HepG2 (cell line): ENCODE measurements around the gene SEC16A. TPM values are rescaled to one million over a fixed set of nuclear protein-coding genes. Genes with fewer than 3 reads are reported as not detected.

ENCODE experiments used
- ARID2 ChIP-seq: sonication (generic); formaldehyde crosslinking; IDR thresholded peaks from 2 replicates; pipeline ENCODE4 v1.8.1; 2022; ENCODE audit warnings: mild to moderate bottlenecking, missing genetic modification reagents, borderline replicate concordance
- CBX2 ChIP-seq, 2 experiments: fragments of 200-600 bp in 1 of 2; sonication (generic); formaldehyde crosslinking in 1 of 2; IDR thresholded peaks; 2 replicates each; pipeline versions ENCODE4 v1.7.0 to v1.8.1; 2018 to 2022; ENCODE audit warnings: low read depth in 2 of 2, low read length in 1 of 2, mild to moderate bottlenecking in 1 of 2, missing genetic modification reagents in 1 of 2
- CCAR2 ChIP-seq: fragments of 200-400 bp; formaldehyde crosslinking; optimal IDR thresholded peaks from 2 replicates; pipeline ENCODE3; 2018; ENCODE audit warnings: low read depth, mild to moderate bottlenecking, low read length, moderate library complexity
- ELF3 ChIP-seq: IDR thresholded peaks from 2 replicates; pipeline ENCODE4 v1.6.1; 2016; ENCODE audit warnings: missing genetic modification reagents, missing compliant biosample characterization
- ELF4 ChIP-seq: sonication (generic); formaldehyde crosslinking; IDR thresholded peaks from 2 replicates; pipeline ENCODE4 v1.5.0; 2020; ENCODE audit warnings: missing genetic modification reagents, mild to moderate bottlenecking, moderate library complexity, borderline replicate concordance
- FOXC1 ChIP-seq: sonication (generic); formaldehyde crosslinking; IDR thresholded peaks from 2 replicates; pipeline ENCODE4 v1.8.0; 2022; ENCODE audit warnings: mild to moderate bottlenecking, missing genetic modification reagents, borderline replicate concordance
- FOXJ3 ChIP-seq: sonication (generic); formaldehyde crosslinking; IDR thresholded peaks from 2 replicates; pipeline ENCODE4 v1.4.0; 2020; ENCODE audit warnings: missing genetic modification reagents, mild to moderate bottlenecking, borderline replicate concordance
- GABPB1 ChIP-seq: IDR thresholded peaks from 2 replicates; pipeline ENCODE4 v1.6.1; 2016; ENCODE audit warnings: mild to moderate bottlenecking, missing genetic modification reagents, moderate library complexity, missing compliant biosample characterization
- HNF4A ChIP-seq: sonication (generic); formaldehyde crosslinking; IDR thresholded peaks from 2 replicates; pipeline ENCODE4 v1.4.0; 2020; ENCODE audit warnings: missing genetic modification reagents
- HOXA5 ChIP-seq: sonication (generic); formaldehyde crosslinking; IDR thresholded peaks from 2 replicates; pipeline ENCODE4 v1.4.0; 2020; ENCODE audit warnings: missing genetic modification reagents
- IRF9 ChIP-seq: sonication (generic); formaldehyde crosslinking; IDR thresholded peaks from 2 replicates; pipeline ENCODE4 v1.8.0; 2022; ENCODE audit warnings: missing genetic modification reagents, mild to moderate bottlenecking, borderline replicate concordance
- MATR3 ChIP-seq: sonication (generic); formaldehyde crosslinking; IDR thresholded peaks from 2 replicates; pipeline ENCODE4 v1.4.0; 2020; ENCODE audit warnings: missing genetic modification reagents
- MIXL1 ChIP-seq: IDR thresholded peaks from 2 replicates; pipeline ENCODE4 v1.6.1; 2016
- NCOA2 ChIP-seq: sonication (generic); formaldehyde crosslinking; IDR thresholded peaks from 2 replicates; pipeline ENCODE4 v1.8.0; 2022; ENCODE audit warnings: inconsistent platforms
- NR2F2 ChIP-seq: IDR thresholded peaks from 2 replicates; pipeline ENCODE4 v1.6.1; 2012; ENCODE audit warnings: low read depth, inconsistent platforms, borderline replicate concordance
- RAD21 ChIP-seq: fragments of 450-650 bp; formaldehyde crosslinking; IDR thresholded peaks from 2 replicates; pipeline ENCODE4 v1.5.0; 2020; ENCODE audit warnings: mild to moderate bottlenecking
- SNRNP70 ChIP-seq: fragments of 200-400 bp; formaldehyde crosslinking; IDR thresholded peaks from 2 replicates; pipeline ENCODE4 v1.6.1; 2017; ENCODE audit warnings: mild to moderate bottlenecking, low read depth, low read length, moderate library complexity
- TBP ChIP-seq: sonication (generic); formaldehyde crosslinking; IDR thresholded peaks from 2 replicates; pipeline ENCODE4 v1.5.0; 2020; ENCODE audit warnings: missing genetic modification reagents
- TCF12 ChIP-seq, 2 experiments: fragments of 450-650 bp in 1 of 2; sonication (generic) in 1 of 2; formaldehyde crosslinking in 1 of 2; IDR thresholded peaks; 2 replicates each; pipeline versions ENCODE4 v1.6.1 to v1.8.0; 2017 to 2022; ENCODE audit warnings: antibody characterized with exemption in 1 of 2, mild to moderate bottlenecking in 1 of 2, missing genetic modification reagents in 1 of 2, moderate library complexity in 1 of 2
- ZNF33B ChIP-seq: sonication (generic); formaldehyde crosslinking; IDR thresholded peaks from 2 replicates; pipeline ENCODE4 v1.5.1; 2020; ENCODE audit warnings: mild to moderate bottlenecking, missing genetic modification reagents
- ZNF558 ChIP-seq: sonication (generic); formaldehyde crosslinking; IDR thresholded peaks from 2 replicates; pipeline ENCODE4 v1.9.0; 2022; ENCODE audit warnings: mild to moderate bottlenecking, missing genetic modification reagents, borderline replicate concordance
- ZNF749 ChIP-seq: sonication (generic); formaldehyde crosslinking; IDR thresholded peaks from 2 replicates; pipeline ENCODE4 v1.8.0; 2022; ENCODE audit warnings: mild to moderate bottlenecking, missing genetic modification reagents, moderate library complexity, borderline replicate concordance
- ZNF773 ChIP-seq: sonication (generic); formaldehyde crosslinking; IDR thresholded peaks from 2 replicates; pipeline ENCODE4 v1.4.0; 2020; ENCODE audit warnings: missing genetic modification reagents, borderline replicate concordance
- ZNF816 ChIP-seq: sonication (generic); formaldehyde crosslinking; IDR thresholded peaks from 2 replicates; pipeline ENCODE4 v1.8.0; 2022; ENCODE audit warnings: missing genetic modification reagents, mild to moderate bottlenecking, borderline replicate concordance
- polyA plus RNA-seq, 8 experiments: library from polyadenylated mRNA; depleted of rRNA in 3 of 8; stranded (reverse) in 7 of 8; unstranded in 1 of 8; fragments of >200 nt; fragmentation: Illumina TruSeq in 4 of 8; extraction: Trizol in 4 of 8; gene quantifications; 2 replicates each; pipeline versions ENCODE4 v1.2.1 to v1.2.3, GENCODE V29; 2011 to 2016; ENCODE audit warnings: low read depth in 4 of 8, missing spikeins in 1 of 8, mixed read lengths in 1 of 8; ENCODE audit not compliant: insufficient read depth in 1 of 8
- total RNA-seq, 5 experiments: library from RNA; depleted of rRNA; stranded (reverse); fragments of >200 nt; fragmentation: Illumina TruSeq; extraction: Trizol; gene quantifications; 2 replicates each; pipeline ENCODE4 v1.2.3, GENCODE V29; 2016; ENCODE audit warnings: low read depth in 1 of 5
- TF ChIP-seq, protein P1 (sequence below): sonication (generic); formaldehyde crosslinking; IDR thresholded peaks from 2 replicates; pipeline ENCODE4 v1.5.1; 2020; ENCODE audit warnings: missing genetic modification reagents, mild to moderate bottlenecking, borderline replicate concordance
- TF ChIP-seq, protein P2 (sequence below): sonication (generic); formaldehyde crosslinking; IDR thresholded peaks from 2 replicates; pipeline ENCODE4 v1.5.1; 2020; ENCODE audit warnings: missing genetic modification reagents, mild to moderate bottlenecking, borderline replicate concordance

SEC16A gene
- total and polyA plus RNA-seq, 2 of the 13 experiments (the other 11 are each of a cell fraction or from before 2014, with no cell fraction given): 15.9 to 18.9 TPM

DNA sequence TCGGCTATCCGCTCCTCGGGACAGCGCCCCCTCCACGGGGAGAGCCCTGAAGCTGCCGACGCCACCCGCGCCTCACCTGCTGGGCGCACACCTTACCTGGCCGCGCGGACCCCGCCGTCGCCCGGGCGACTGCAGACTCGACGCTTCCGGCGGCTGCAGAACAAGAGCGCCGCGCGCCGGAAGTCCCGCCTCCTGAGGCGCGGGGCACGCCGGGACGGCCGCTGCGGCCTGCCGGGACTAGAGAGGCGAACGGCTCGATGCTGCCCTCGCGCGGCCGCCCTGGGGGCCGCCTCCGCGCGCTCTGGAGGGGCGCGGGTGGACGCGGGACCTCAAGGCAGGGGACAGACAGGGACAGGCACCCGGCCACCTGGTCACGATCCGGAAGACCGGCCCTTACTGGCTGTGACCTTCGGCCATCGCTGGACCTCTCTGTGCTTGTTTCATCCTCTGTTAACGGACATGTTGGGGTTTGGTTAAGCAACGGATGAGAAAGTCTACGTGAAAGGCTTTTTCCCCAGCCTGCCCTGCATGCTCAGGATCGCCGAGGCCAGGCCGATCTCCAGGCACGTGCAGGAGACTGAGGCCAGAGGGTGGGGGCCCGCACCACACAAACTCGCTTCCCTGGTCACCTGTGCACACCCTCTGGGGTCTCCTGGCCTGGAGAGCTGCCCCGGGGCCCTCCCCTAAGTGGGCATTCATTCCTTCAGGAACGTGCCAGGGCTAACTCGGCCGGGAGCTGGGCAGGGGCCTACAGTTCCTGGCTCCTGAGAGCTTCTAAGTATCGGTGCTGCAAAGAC, 82.6 kb downstream of the SEC16A start, which contains the start of gene SNAPC4 (continued):
- TF ChIP-seq, protein P1, sequence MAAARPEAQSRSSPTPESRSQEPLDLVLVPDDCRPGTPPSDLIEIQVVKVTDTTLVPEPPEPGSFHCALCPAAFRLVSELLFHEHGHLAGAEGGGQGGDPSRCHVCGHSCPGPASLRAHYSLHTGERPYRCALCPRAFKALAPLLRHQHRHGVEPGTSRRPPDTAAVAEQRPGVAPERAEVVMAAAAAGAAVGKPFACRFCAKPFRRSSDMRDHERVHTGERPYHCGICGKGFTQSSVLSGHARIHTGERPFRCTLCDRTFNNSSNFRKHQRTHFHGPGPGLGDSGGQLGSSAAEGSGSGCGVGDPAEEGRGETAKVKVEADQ (CRISPR knock-in tag): peak; percentile 35; the same call in 1 of the 2 replicates
- no peak for TF ChIP-seq SNRNP70
- TF ChIP-seq CCAR2: no peak
- no peak for TF ChIP-seq ELF4
- TF ChIP-seq RAD21: peak; percentile 95
- TF ChIP-seq GABPB1 (CRISPR knock-in tag): peak; percentile 94
- no peak for TF ChIP-seq ZNF749 (CRISPR knock-in tag)
- no peak for TF ChIP-seq TCF12 (IDR thresholded peaks at IDR 0.05)
- TF ChIP-seq TCF12 (CRISPR knock-in tag; IDR thresholded peaks at IDR 0.05): no peak
- no peak for TF ChIP-seq FOXJ3 (CRISPR knock-in tag)
- no peak for TF ChIP-seq NCOA2 (CRISPR knock-in tag)
- TF ChIP-seq NR2F2: peak; percentile 31; the same call in 1 of the 2 replicates
- TF ChIP-seq, protein P2, sequence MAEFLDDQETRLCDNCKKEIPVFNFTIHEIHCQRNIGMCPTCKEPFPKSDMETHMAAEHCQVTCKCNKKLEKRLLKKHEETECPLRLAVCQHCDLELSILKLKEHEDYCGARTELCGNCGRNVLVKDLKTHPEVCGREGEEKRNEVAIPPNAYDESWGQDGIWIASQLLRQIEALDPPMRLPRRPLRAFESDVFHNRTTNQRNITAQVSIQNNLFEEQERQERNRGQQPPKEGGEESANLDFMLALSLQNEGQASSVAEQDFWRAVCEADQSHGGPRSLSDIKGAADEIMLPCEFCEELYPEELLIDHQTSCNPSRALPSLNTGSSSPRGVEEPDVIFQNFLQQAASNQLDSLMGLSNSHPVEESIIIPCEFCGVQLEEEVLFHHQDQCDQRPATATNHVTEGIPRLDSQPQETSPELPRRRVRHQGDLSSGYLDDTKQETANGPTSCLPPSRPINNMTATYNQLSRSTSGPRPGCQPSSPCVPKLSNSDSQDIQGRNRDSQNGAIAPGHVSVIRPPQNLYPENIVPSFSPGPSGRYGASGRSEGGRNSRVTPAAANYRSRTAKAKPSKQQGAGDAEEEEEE (CRISPR knock-in tag): no peak
- peak; percentile 33; the same call in 1 of the 2 replicates for TF ChIP-seq TBP
- TF ChIP-seq ZNF558: no peak; the same call in 1 of the 2 replicates
- peak; percentile 39; the same call in 1 of the 2 replicates for TF ChIP-seq HOXA5 (CRISPR knock-in tag)
- peak; percentile 65; the same call in 1 of the 2 replicates for TF ChIP-seq IRF9 (CRISPR knock-in tag)
- no peak for TF ChIP-seq ZNF773 (CRISPR knock-in tag)
- TF ChIP-seq ZNF33B (CRISPR knock-in tag): no peak
- 0 out of 2 replicates have a peak, but pooled peaks have one; percentile 12 for TF ChIP-seq ELF3
- no peak for TF ChIP-seq MATR3 (CRISPR knock-in tag)
- TF ChIP-seq FOXC1: 0 out of 2 replicates have a peak, but pooled peaks have one; percentile 43
- no peak for TF ChIP-seq HNF4A (CRISPR knock-in tag)
- TF ChIP-seq ZNF816 (CRISPR knock-in tag): no peak
- no peak for TF ChIP-seq MIXL1 (CRISPR knock-in tag)
- 0 out of 2 replicates have a peak, but pooled peaks have one; percentile 25 for TF ChIP-seq ARID2 (CRISPR knock-in tag)
- no peak for TF ChIP-seq CBX2 (IDR thresholded peaks at IDR 0.05; ENCODE audit: low read depth, low read length)
- TF ChIP-seq CBX2 (CRISPR knock-in tag; IDR thresholded peaks at IDR 0.05; ENCODE audit: low read depth): no peak
